IMR-90 (cell line): ENCODE data around the gene ZNF430. TPM values are rescaled to one million over a fixed set of nuclear protein-coding genes. Genes with fewer than 3 reads are reported as not detected.

ENCODE experiments used
- ATAC-seq: fragments of 200-7000 bp; cut with Tn5 transposase; 2 replicates; pipeline ENCODE4 v1.9.1; 2020; ENCODE audit warnings: low read depth, mild to moderate bottlenecking, moderate library complexity
- BruUV-seq: library from RNA; stranded (reverse); fragments of 400-500 nt; replicated peaks from 2 replicates; lab custom pipeline; 2021; lab: Mats Ljungman, UMichigan
- CTCF ChIA-PET: fragments of 300-600 bp; formaldehyde crosslinking; extraction: SDS; loops from one replicate; lab custom pipeline; 2021; ENCODE audit warnings: antibody characterized with exemption; lab: Yijun Ruan, JAX
- POLR2A ChIA-PET: fragments of 300-600 bp; sonication (Branson Sonifier 250); formaldehyde crosslinking; loops from one replicate; lab custom pipeline; 2022; ENCODE audit warnings: antibody characterized with exemption; ENCODE audit not compliant: unreplicated experiment; lab: Charles Lee
- DNase-seq: peaks from one replicate; pipeline ENCODE4 v3.0.0; 2013
- H2AFZ ChIP-seq: replicated peaks from 2 replicates; pipeline ENCODE3; 2013; ENCODE audit warnings: low read length, mild to moderate bottlenecking; ENCODE audit not compliant: poor library complexity
- H2AK5ac ChIP-seq: 2 replicates; pipeline ENCODE4 v1.6.1; 2013; ENCODE audit warnings: low read depth, low read length, inconsistent platforms
- H2AK9ac ChIP-seq: replicated peaks from 2 replicates; pipeline ENCODE3; 2013; ENCODE audit warnings: mild to moderate bottlenecking, low read depth, low read length, moderate library complexity; ENCODE audit not compliant: poor library complexity
- H2BK120ac ChIP-seq: 2 replicates; pipeline ENCODE4 v1.6.1; 2013; ENCODE audit warnings: low read depth, low read length, inconsistent platforms
- H2BK15ac ChIP-seq: 3 replicates; pipeline ENCODE4 v1.6.1; 2013; ENCODE audit warnings: low read depth, low read length, inconsistent platforms
- H2BK20ac ChIP-seq: 2 replicates; pipeline ENCODE4 v1.6.1; 2013; ENCODE audit warnings: low read depth, mild to moderate bottlenecking, inconsistent platforms, low read length, moderate library complexity
- H2BK5ac ChIP-seq: 2 replicates; pipeline ENCODE4 v1.6.1; 2013; ENCODE audit warnings: mild to moderate bottlenecking, low read depth, low read length, inconsistent platforms; ENCODE audit not compliant: poor library complexity, severe bottlenecking
- H3K14ac ChIP-seq: replicated peaks from 2 replicates; pipeline ENCODE4 v1.6.1; 2013; ENCODE audit warnings: low read depth, low read length, inconsistent platforms
- H3K18ac ChIP-seq: 2 replicates; pipeline ENCODE4 v1.6.1; 2013; ENCODE audit warnings: low read depth, low read length, control low read depth
- H3K23ac ChIP-seq: 2 replicates; pipeline ENCODE4 v1.6.1; 2013; ENCODE audit warnings: low read depth, low read length, inconsistent platforms
- H3K27ac ChIP-seq: 2 replicates; pipeline ENCODE4 v1.5.1; 2013; ENCODE audit warnings: mild to moderate bottlenecking, control low read depth, low read length; ENCODE audit not compliant: insufficient read depth
- H3K27me3 ChIP-seq: 2 replicates; pipeline ENCODE4 v1.6.1; 2013; ENCODE audit warnings: low read length; ENCODE audit not compliant: control insufficient read depth, insufficient read depth
- H3K36me3 ChIP-seq: 2 replicates; pipeline ENCODE4 v1.6.1; 2013; ENCODE audit warnings: low read length, mixed read lengths; ENCODE audit not compliant: control insufficient read depth, insufficient read depth
- H3K4ac ChIP-seq: 2 replicates; pipeline ENCODE4 v1.6.1; 2013; ENCODE audit warnings: low read depth, low read length, inconsistent platforms
- H3K4me1 ChIP-seq: 2 replicates; pipeline ENCODE4 v1.6.1; 2013; ENCODE audit warnings: low read length, mixed read lengths; ENCODE audit not compliant: control insufficient read depth, insufficient read depth
- H3K4me2 ChIP-seq: 2 replicates; pipeline ENCODE4 v1.6.1; 2013; ENCODE audit warnings: low read depth, mild to moderate bottlenecking, control low read depth, low read length, moderate library complexity
- H3K4me3 ChIP-seq: 2 replicates; pipeline ENCODE4 v1.5.1; 2013; ENCODE audit warnings: low read depth, mild to moderate bottlenecking, control low read depth, low read length, moderate library complexity; ENCODE audit not compliant: insufficient read depth
- H3K56ac ChIP-seq: 2 replicates; pipeline ENCODE4 v1.6.1; 2013; ENCODE audit warnings: low read length, inconsistent platforms; ENCODE audit not compliant: insufficient read depth; ENCODE audit errors: extremely low read depth
- H3K79me1 ChIP-seq, 2 experiments: 2 replicates each; pipeline ENCODE4 v1.6.1; 2013; ENCODE audit warnings: low read length in 2 of 2, inconsistent platforms in 1 of 2, low read depth in 1 of 2
- H3K9ac ChIP-seq: 2 replicates; pipeline ENCODE4 v1.6.1; 2013; ENCODE audit warnings: low read depth, low read length, control low read depth
- H3K9me1 ChIP-seq: 2 replicates; pipeline ENCODE4 v1.6.1; 2013; ENCODE audit warnings: low read length, inconsistent platforms; ENCODE audit not compliant: insufficient read depth
- H3K9me3 ChIP-seq: 2 replicates; pipeline ENCODE4 v1.6.1; 2013; ENCODE audit warnings: low read length; ENCODE audit not compliant: control insufficient read depth, insufficient read depth
- H4K20me1 ChIP-seq: 2 replicates; pipeline ENCODE4 v1.6.1; 2013; ENCODE audit warnings: low read length, inconsistent platforms; ENCODE audit not compliant: insufficient read depth
- H4K5ac ChIP-seq: 2 replicates; pipeline ENCODE4 v1.6.1; 2013; ENCODE audit warnings: mild to moderate bottlenecking, low read depth, low read length, control low read depth
- H4K8ac ChIP-seq, 2 experiments: 2 replicates each; pipeline ENCODE4 v1.6.1; 2013; ENCODE audit warnings: low read depth in 2 of 2, low read length in 2 of 2, control low read depth in 1 of 2, inconsistent platforms in 1 of 2
- H4K91ac ChIP-seq: 2 replicates; pipeline ENCODE4 v1.6.1; 2013; ENCODE audit warnings: low read depth, low read length, inconsistent platforms; ENCODE audit not compliant: insufficient read depth
- CHD1 ChIP-seq: IDR thresholded peaks from 2 replicates; pipeline ENCODE4 v1.6.1; 2012; ENCODE audit warnings: low read depth, low read length, improper control_type of control experiment
- FOS ChIP-seq: fragments of 150-350 bp; IDR thresholded peaks from 2 replicates; pipeline ENCODE4 v1.6.1; 2016; ENCODE audit warnings: low read depth, low read length
- MAZ ChIP-seq: IDR thresholded peaks from 2 replicates; pipeline ENCODE4 v1.6.1; 2012; ENCODE audit warnings: low read depth, mild to moderate bottlenecking, low read length, improper control_type of control experiment, moderate library complexity, borderline replicate concordance
- MXI1 ChIP-seq: IDR thresholded peaks from 2 replicates; pipeline ENCODE4 v1.6.1; 2012; ENCODE audit warnings: low read depth, mild to moderate bottlenecking, low read length, moderate library complexity, borderline replicate concordance
- POLR2A ChIP-seq: IDR thresholded peaks from 2 replicates; pipeline ENCODE4 v1.6.1; 2012; ENCODE audit warnings: mild to moderate bottlenecking, low read depth, low read length
- USF2 ChIP-seq: fragments of 150-350 bp; IDR thresholded peaks from 2 replicates; pipeline ENCODE4 v1.6.1; 2017; ENCODE audit warnings: mild to moderate bottlenecking, antibody characterized with exemption, low read length, low read depth
- WGBS, 2 experiments: methylation state at CpG; one replicate each; pipeline versions ENCODE4 v1.1.5 to v1.1.7; 2013; ENCODE audit warnings: missing lambda C conversion rate in 2 of 2; ENCODE audit not compliant: insufficient read length in 1 of 2; ENCODE audit errors: extremely low coverage in 2 of 2; 5-methylcytosine and 5-hydroxymethylcytosine counted together
- dilution Hi-C: fragments of 300-500 bp; cut with HindIII; formaldehyde crosslinking; loops from one replicate; pipeline ENCODE4 v1.14.3; 2018; ENCODE audit warnings: low sequenced_read_pairs; ENCODE audit not compliant: unreplicated experiment
- in situ Hi-C: fragments of 300-500 bp; cut with MboI; formaldehyde crosslinking; loops from 3 replicates; pipeline ENCODE4 v1.14.3; 2019; ENCODE audit warnings: low sequenced_read_pairs, inconsistent platforms, mixed read lengths
- intact Hi-C: fragments of 100-400 bp; cut with micrococcal nuclease; formaldehyde crosslinking; loops from 2 replicates; pipeline ENCODE4 v1.10.0; 2022
- polyA plus RNA-seq, 3 experiments: library from polyadenylated mRNA; depleted of rRNA; stranded (reverse); fragments of >200 nt; gene quantifications; 2 replicates each; pipeline ENCODE4 v1.2.3, GENCODE V29; 2012; ENCODE audit warnings: low replicate concordance in 1 of 3
- total RNA-seq: library from RNA; depleted of rRNA; stranded (reverse); fragments of >200 nt; gene quantifications from 2 replicates; pipeline ENCODE4 v1.2.3, GENCODE V29; 2012

Gene ZNF430
- total and polyA plus RNA-seq, 2 of the 4 experiments (the other 2 are of a cell fraction) = 5.4 to 8.4 TPM

GRCh38 chr19:21082011-21082975 lies 61.8 kb downstream of the ZNF430 start, which contains the start of gene ZNF714:
Gene ZNF714 (plus strand): TSS chr19:21082203. CDS start chr19:21098269, 16,066 bp downstream.
- Histone ChIP-seq H2BK20ac (no peak within 1 kb of the TSS), H3K4ac (peak within 1 kb of the TSS; percentile 59; the same call in 1 of the 2 replicates), H3K18ac (no peak within 1 kb of the TSS), H3K23ac (no peak within 1 kb of the TSS), H2BK120ac (no peak within 1 kb of the TSS), H3K79me1 (peaks cover 18 to 21% of the 10 kb centered on the region in 2 experiments), H2BK5ac (peak within 1 kb of the TSS; percentile 48), H2AK5ac (no peak within 1 kb of the TSS), H3K36me3 (no peaks in the 10 kb centered on the region), H3K9me3 (no peaks in the 10 kb centered on the region), H4K5ac (no peak within 1 kb of the TSS), H3K4me3 (peak within 1 kb of the TSS; percentile 76), H3K14ac (peak within 1 kb of the TSS; percentile 76; the same call in 1 of the 2 replicates), H3K27me3 (no peaks in the 10 kb centered on the region), H2AFZ (peak within 1 kb of the TSS; percentile 97), H3K4me2 (peak within 1 kb of the TSS; percentile 63), H3K4me1 (peaks cover 6% of the 10 kb centered on the region), H4K8ac (peak within 1 kb of the TSS in 1 of 2 experiments; percentile 55; a peak in 1 of 4 replicates), H3K56ac (peak within 1 kb of the TSS; percentile 58; the same call in 1 of the 2 replicates), H2BK15ac (no peak within 1 kb of the TSS), H3K9me1 (no peaks in the 10 kb centered on the region), H2AK9ac (peak within 1 kb of the TSS; percentile 85), H4K91ac (no peak within 1 kb of the TSS), H3K9ac (peak within 1 kb of the TSS; percentile 65), H3K27ac (peak within 1 kb of the TSS; percentile 65), H4K20me1 (no peaks in the 10 kb centered on the region)
- BruUV-seq = no TSS peak
- 0% methylated on average over 3 of the region's 38 CpGs; no CpG with 5 or more reads in 1 of the 2 experiments for WGBS, 2 experiments
- dilution Hi-C loops = no loop called here
- ChIA-PET CTCF (interaction anchor here (0.6 kb wide), 1 partner anchor 55 kb away, joined by 3 read pairs; no protein-coding TSS in a partner anchor), POLR2A (no interaction called here)
- DNase-seq (peak; percentile 94), ATAC-seq (peak; percentile 98)
- in situ Hi-C loops = no loop called here
- TF ChIP-seq MXI1 (peak; percentile 60; the same call in 1 of the 2 replicates), FOS (no peak), MAZ (no peak), USF2 (0 out of 2 replicates have a peak, but pooled peaks have one; percentile 10), POLR2A (peak; percentile 82), CHD1 (no peak)
- intact Hi-C loops = no loop called here
